Stimulated activated naive CD8-positive, alpha-beta T cell treated with anti-CD3 and anti-CD28 coated beads, Interleukin-15, Interleukin-2, amounts not matched to agents 100 U/mL and 50 U/mL, for 24 hours (primary cell): ENCODE data around the gene NPC1L1.

Experiments
- ATAC-seq: fragments of 150-1000 bp; cut with Tn5 transposase; one replicate; pipeline ENCODE4 v1.10.0; 2021
- DNase-seq: peaks from one replicate; pipeline ENCODE4 v3.0.0; 2021

The NPC1L1 gene

GRCh38 chr7:44505595-44505994, 35.5 kb downstream of the NPC1L1 start:
- DNase-seq = no peak
- no peak for ATAC-seq

GRCh38 chr7:44498230-44498954, 42.7 kb downstream of the NPC1L1 start:
- ATAC-seq (no peak), DNase-seq (no peak)

GRCh38 chr7:44497155-44498027, 43.7 kb downstream of the NPC1L1 start:
- ATAC-seq = no peak
- DNase-seq = no peak

GRCh38 chr7:44496385-44496784, 44.7 kb downstream of the NPC1L1 start:
- no peak for DNase-seq
- ATAC-seq = no peak

- ATAC-seq (no peak), DNase-seq (no peak)
Measured at GRCh38 chr7:44494960-44495359, 46.2 kb downstream of the NPC1L1 start.

- ATAC-seq = no peak
- no peak for DNase-seq
Measured at GRCh38 chr7:44491229-44491628, 49.9 kb downstream of the NPC1L1 start.

GRCh38 chr7:44490351-44491200, 50.6 kb downstream of the NPC1L1 start, which contains the start of gene NUDCD3:
Gene NUDCD3, minus strand, starts transcription at chr7:44490658. Its CDS starts 58 bp downstream, at chr7:44490600.
- peak; percentile 91 for ATAC-seq
- peak; percentile 80 for DNase-seq

GRCh38 chr7:44489955-44490350, 51.2 kb downstream of the NPC1L1 start:
- ATAC-seq (peak; percentile 30), DNase-seq (no peak)

GRCh38 chr7:44488955-44489354, 52.2 kb downstream of the NPC1L1 start:
- DNase-seq (no peak), ATAC-seq (no peak)

GRCh38 chr7:44486693-44487092, 54.4 kb downstream of the NPC1L1 start:
- DNase-seq (no peak), ATAC-seq (no peak)

- no peak for ATAC-seq
- no peak for DNase-seq
Measured at GRCh38 chr7:44486001-44486400, 55.1 kb downstream of the NPC1L1 start.

GRCh38 chr7:44484482-44485313, 56.4 kb downstream of the NPC1L1 start:
- DNase-seq (no peak), ATAC-seq (no peak)

- ATAC-seq (no peak), DNase-seq (no peak)
Measured at GRCh38 chr7:44482502-44483485, 58.3 kb downstream of the NPC1L1 start.

- ATAC-seq = no peak
Measured at GRCh38 chr7:44477938-44478337, 63.2 kb downstream of the NPC1L1 start.

GRCh38 chr7:44477063-44477830, 63.9 kb downstream of the NPC1L1 start:
- ATAC-seq = peak; percentile 86
- DNase-seq = peak; percentile 58

More at GRCh38 chr7:44477938-44478337, 63.2 kb downstream of the NPC1L1 start:
- no peak for DNase-seq

GRCh38 chr7:44476313-44476712, 64.8 kb downstream of the NPC1L1 start:
- ATAC-seq (no peak), DNase-seq (no peak)

GRCh38 chr7:44473295-44473694, 67.8 kb downstream of the NPC1L1 start:
- ATAC-seq = no peak
- no peak for DNase-seq

GRCh38 chr7:44472843-44473242, 68.3 kb downstream of the NPC1L1 start:
- ATAC-seq (no peak), DNase-seq (no peak)

- ATAC-seq = no peak
- no peak for DNase-seq
Measured at GRCh38 chr7:44471850-44472249, 69.3 kb downstream of the NPC1L1 start.
